SIG-M5 treated with dmso at 0.1 percent for 504 hours (cell line): ENCODE measurements around the gene SRPX2.
"Not testable (repeated sequence)": the region's sequence is repeated elsewhere in the genome, so short reads cannot be mapped to it uniquely, and the experiment has no call there.

Experiments
- DNase-seq: peaks from one replicate; lab custom pipeline; 2025; ENCODE audit not compliant: unreplicated experiment; lab: John Stamatoyannopoulos, UW

The SRPX2 gene

DNA sequence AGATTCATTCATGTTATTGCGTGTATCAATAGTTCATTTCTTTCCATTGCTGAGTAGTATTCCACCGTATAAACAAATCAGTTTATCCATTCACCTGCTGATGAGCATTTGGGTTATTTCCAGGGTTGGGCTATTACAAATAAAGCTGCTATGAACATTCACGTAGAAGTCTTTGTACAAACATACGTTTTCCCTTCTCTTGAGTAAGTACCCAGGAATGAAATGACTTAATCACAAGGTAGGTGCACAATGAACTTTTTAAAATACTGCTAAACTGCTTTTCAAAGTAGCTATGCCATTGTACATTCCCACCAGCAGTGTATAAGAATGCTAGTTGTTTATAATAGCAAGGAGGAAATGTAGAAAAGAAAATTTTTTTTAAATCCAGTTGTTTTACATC is 52.0 kb downstream of the SRPX2 start:
- DNase-seq = no peak

DNA sequence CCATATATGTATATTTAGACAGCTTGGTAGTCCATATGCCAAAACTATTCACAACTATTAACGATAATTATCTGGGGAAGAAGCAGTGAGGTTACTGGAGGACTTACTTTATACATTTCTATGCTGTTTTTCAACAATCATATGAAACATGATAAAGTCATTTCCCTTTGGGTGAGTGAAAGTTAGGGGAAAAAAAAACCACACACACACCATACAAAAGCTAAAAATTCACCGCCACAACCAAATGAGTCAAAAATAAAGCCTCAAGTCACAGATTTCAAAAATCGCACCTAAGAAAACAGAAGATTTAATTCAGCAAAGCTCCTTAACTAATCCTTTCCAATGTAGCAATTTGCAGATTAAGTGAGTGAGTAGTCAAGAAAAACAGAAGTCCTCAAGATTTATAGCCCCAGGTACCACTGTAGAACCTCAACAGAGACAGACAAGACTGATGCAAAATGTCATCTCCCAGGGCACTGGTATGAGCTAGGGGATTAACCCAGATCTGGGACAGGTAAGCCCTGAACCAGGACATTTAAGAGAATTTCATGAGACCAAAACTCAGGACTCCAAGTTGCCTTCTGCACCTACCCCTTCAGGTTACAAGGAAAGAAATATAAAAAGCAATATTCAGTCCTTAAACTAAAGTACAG is 52.8 kb downstream of the SRPX2 start:
- DNase-seq = no peak

DNA sequence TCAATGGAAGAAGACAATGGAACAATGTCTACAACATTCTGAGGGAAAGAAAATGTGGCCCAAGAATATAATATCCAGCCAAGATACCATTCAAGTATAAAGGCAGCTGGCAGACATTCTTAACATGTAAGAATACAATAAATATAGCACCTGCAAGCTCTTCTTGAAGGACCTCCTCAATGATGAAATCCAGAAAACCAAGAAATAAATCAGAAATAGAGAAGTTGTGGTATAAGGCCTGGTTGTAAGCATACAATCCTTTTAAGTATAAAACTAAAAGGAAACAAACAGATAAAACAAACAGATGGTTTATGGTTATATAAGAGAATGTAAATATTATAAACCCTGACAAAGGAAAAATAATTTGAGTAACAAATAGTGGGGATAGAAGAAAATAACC is 54.6 kb downstream of the SRPX2 start:
- DNase-seq = no peak

DNA sequence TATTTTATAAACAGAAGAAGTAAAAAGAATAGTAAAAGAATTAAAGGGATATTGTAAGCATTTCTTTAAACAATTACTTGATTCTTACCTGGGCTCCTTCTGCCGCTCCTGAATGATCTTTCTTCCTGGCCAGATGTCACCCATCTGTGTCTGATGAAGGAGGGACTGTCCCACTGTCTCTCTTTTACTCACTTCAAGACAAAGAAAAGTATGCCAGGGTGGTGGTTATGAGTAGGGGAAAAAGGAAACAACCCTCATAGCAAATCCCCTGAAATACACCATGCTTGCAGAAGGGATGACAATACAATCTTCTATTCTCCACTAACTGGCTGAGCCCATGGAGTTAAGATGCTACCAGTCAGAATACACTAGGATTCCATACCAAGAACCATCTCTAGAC is 56.8 kb downstream of the SRPX2 start:
- no peak for DNase-seq

DNA sequence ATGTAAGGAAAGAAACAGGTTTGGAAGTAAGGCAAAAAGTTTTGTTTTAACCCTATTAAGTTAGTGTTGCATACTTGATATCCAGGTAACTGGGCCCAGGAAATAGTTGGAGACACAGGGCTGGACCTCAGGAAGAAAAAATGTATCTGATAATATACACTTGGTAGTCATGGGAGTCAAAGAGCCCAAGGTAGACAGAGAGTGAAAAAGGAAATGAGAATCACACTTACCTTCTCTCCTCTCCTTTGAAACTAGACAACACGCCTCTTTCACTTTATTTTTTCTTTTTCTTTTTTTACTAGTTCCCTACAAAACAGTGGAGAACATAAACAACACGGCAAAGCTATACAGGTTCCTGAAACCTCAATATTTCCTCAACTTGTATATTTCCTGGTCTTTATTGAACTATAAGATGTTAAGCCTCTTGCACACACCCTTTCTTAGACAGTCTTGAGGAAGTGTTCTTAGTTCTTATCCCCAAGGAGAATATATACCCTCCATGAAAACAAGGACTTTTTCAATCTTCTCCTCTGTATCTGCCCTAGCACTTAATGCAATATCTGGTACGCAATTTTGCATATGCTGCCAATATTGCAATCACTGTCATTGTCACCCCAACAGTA is 60.7 kb downstream of the SRPX2 start:
- no peak for DNase-seq

DNA sequence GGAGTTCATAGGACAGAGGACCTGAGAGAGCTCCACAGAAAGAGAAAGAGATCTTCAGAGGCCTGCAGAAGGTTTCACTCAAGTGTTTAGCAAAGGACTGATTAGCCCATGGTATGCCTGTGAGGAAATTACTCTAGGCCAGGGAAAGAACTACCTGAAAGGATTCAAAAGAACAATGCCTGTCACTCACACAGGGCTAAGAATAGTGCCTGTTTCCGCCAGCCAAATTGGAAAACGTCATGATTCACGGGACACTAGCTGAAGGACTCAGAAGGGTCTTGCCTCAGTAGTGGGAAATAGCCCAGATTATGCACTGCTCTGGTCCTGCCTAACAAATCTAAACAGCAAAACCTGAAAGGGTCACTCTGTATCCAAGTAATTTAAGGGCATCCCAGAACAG is 66.8 kb downstream of the SRPX2 start:
- DNase-seq = no peak

DNA sequence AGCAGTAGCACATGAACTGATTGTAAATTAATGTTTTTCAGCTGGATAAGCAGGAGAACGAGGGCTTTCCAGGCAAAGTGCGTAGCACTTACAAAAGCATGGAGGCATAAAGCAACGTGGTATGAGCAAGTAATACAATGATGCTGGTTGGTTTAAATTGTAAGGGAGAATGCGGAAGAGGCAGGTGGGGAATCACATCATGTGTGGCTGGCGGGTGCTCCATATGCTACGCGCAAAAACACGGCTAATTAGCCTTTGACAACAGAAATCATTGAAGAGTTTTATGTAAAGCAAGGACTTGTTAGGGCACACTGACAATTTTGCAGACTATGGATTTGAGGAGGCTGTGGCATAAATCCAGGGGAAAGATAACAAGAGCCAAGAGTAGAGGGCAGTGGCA is 73.4 kb downstream of the SRPX2 start:
- no peak for DNase-seq

DNA sequence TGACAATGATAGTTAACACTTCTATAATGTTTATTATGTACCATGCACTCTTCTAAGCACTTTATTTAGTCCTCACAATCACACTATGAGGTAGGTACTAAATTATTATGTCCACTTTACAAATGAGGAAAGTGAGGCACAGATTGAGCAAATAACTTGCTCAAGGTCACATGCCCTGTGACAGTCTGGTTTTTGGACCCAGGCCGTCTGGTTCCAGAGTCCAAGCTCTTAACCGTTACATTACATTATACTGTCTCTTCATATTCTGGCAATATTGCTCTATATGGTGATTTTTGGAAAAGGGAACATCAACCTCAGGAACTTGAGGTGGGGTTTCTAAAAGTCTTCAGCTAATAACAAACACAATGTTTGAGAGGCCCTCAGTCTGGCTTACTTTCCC is 75.1 kb downstream of the SRPX2 start:
- no peak for DNase-seq

DNA sequence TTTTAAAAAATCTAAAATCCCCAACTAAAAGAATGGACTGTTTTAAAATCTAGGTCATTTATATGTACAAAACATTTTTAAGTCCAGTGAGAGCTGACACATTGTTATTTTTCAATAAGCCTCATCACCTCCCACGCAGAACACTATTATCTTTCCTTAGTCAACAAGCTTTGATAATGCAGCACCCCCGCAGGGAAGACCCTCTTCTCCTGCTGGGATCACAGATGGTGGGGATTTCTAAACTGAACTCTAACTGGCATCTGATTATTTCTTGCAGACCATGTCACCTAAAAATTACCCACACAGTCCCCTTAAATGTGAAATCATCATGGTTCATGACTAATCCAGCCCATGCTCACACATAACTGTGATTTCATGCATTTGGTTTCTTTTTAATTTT is 76.3 kb downstream of the SRPX2 start:
- DNase-seq = no peak

DNA sequence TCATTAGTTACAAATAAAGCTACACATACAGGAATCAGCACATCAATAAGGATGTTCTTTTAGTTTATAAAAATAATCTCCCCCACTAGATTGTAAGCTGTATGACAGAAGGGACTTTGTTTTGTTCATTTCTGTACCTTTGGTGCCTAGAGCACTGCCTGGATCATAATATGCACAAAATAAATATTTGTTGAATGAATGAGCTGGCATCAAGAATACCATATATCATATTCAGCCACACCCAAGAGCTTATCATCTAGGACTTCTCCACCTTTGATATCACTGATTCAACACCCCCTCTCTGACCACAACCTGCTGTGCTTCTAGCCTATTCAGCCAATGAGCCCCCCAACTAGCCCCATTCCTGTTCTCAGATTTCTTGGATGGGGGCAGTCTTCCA is 77.3 kb downstream of the SRPX2 start:
- no peak for DNase-seq

DNA sequence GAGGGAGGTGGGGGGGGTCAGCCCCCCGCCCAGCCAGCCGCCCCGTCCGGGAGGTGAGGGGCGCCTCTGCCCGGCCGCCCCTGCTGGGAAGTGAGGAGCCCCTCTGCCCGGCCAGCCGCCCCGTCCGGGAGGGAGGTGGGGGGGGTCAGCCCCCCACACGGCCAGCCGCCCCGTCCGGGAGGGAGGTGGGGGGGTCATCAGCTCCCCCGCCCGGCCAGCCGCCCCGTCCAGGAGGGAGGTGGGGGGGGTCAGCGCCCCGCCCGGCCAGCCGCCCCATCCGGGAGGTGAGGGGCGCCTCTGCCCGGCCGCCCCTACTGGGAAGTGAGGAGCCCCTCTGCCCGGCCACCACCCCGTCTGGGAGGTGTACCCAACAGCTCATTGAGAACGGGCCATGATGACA is 80.0 kb downstream of the SRPX2 start:
- not testable (repeated sequence) for DNase-seq
